GM21390 (cell line): ENCODE data around the gene CFAP410.
"Not testable (repeated sequence)": the region's sequence is repeated elsewhere in the genome, so short reads cannot be mapped to it uniquely, and the experiment has no call there.

Experiments used
- ATAC-seq: cut with Tn5 transposase; IDR thresholded peaks from one replicate; pipeline ENCODE4 v1.9.1; 2021; ENCODE audit not compliant: unreplicated experiment

CFAP410 gene

GRCh38 chr21:44318489-44319285 lies 20.5 kb downstream of the CFAP410 start:
- ATAC-seq, result no peak

GRCh38 chr21:44317871-44318270 lies 21.3 kb downstream of the CFAP410 start:
- ATAC-seq, result no peak

GRCh38 chr21:44317241-44317782 lies 21.9 kb downstream of the CFAP410 start:
- ATAC-seq, result no peak

GRCh38 chr21:44316277-44316900 lies 22.8 kb downstream of the CFAP410 start:
- ATAC-seq, result no peak

- ATAC-seq, result no peak
Observed at GRCh38 chr21:44315691-44316203, 23.4 kb downstream of the CFAP410 start.

- no peak for ATAC-seq
Observed at GRCh38 chr21:44314561-44314960, 24.6 kb downstream of the CFAP410 start.

- no peak for ATAC-seq
Observed at GRCh38 chr21:44314128-44314527, 25.1 kb downstream of the CFAP410 start.

- ATAC-seq, result no peak
Observed at GRCh38 chr21:44313451-44313850, 25.7 kb downstream of the CFAP410 start.

- ATAC-seq, result no peak
Observed at GRCh38 chr21:44312716-44313115, 26.5 kb downstream of the CFAP410 start.

- no peak for ATAC-seq
Observed at GRCh38 chr21:44312089-44312488, 27.1 kb downstream of the CFAP410 start.

- no peak for ATAC-seq
Observed at GRCh38 chr21:44310628-44311507, 28.3 kb downstream of the CFAP410 start.

GRCh38 chr21:44306936-44307704 lies 32.1 kb downstream of the CFAP410 start:
- ATAC-seq, result no peak

GRCh38 chr21:44305691-44306090 lies 33.5 kb downstream of the CFAP410 start:
- no peak for ATAC-seq

- ATAC-seq, result no peak
Observed at GRCh38 chr21:44304877-44305293, 34.3 kb downstream of the CFAP410 start.

- no peak for ATAC-seq
Observed at GRCh38 chr21:44304011-44304616, 35.1 kb downstream of the CFAP410 start.

- no peak for ATAC-seq
Observed at GRCh38 chr21:44303490-44303981, 35.7 kb downstream of the CFAP410 start.

GRCh38 chr21:44302573-44303401 lies 36.4 kb downstream of the CFAP410 start:
- ATAC-seq, result not testable (repeated sequence)

- no peak for ATAC-seq
Observed at GRCh38 chr21:44301961-44302406, 37.2 kb downstream of the CFAP410 start.

GRCh38 chr21:44301141-44301540 lies 38.0 kb downstream of the CFAP410 start:
- ATAC-seq, result no peak
